PFSK-1 (cell line): Measurements from ENCODE around the gene MYL10.

Source experiments
- FOXP2 ChIP-seq: optimal IDR thresholded peaks from 2 replicates; pipeline ENCODE3; 2011; ENCODE audit warnings: borderline replicate concordance, control low read depth, inconsistent platforms; ENCODE audit not compliant: insufficient read depth; ENCODE audit errors: extremely low read length, extremely low read depth
- POLR2AphosphoS5 ChIP-seq: IDR thresholded peaks from 2 replicates; pipeline ENCODE4 v1.6.1; 2012; ENCODE audit warnings: low read depth, mild to moderate bottlenecking, control low read depth, low read length, moderate library complexity
- SIN3A ChIP-seq: IDR thresholded peaks from 2 replicates; pipeline ENCODE4 v1.6.1; 2012; ENCODE audit warnings: mild to moderate bottlenecking, low read length, moderate library complexity, borderline replicate concordance; ENCODE audit not compliant: insufficient read depth
- TAF1 ChIP-seq: IDR thresholded peaks from 2 replicates; pipeline ENCODE4 v1.6.1; 2012; ENCODE audit warnings: low read length, control low read depth, borderline replicate concordance; ENCODE audit not compliant: insufficient read depth
- TF ChIP-seq, protein P1 (sequence below), 2 experiments: IDR thresholded peaks; 2 replicates each; pipeline versions ENCODE4 v1.6.1 to v1.8.0; 2011 to 2012; ENCODE audit warnings: low read depth in 2 of 2, low read length in 2 of 2, control low read depth in 1 of 2, inconsistent platforms in 1 of 2, mild to moderate bottlenecking in 1 of 2, moderate library complexity in 1 of 2; ENCODE audit not compliant: insufficient read depth in 1 of 2

The MYL10 gene

DNA sequence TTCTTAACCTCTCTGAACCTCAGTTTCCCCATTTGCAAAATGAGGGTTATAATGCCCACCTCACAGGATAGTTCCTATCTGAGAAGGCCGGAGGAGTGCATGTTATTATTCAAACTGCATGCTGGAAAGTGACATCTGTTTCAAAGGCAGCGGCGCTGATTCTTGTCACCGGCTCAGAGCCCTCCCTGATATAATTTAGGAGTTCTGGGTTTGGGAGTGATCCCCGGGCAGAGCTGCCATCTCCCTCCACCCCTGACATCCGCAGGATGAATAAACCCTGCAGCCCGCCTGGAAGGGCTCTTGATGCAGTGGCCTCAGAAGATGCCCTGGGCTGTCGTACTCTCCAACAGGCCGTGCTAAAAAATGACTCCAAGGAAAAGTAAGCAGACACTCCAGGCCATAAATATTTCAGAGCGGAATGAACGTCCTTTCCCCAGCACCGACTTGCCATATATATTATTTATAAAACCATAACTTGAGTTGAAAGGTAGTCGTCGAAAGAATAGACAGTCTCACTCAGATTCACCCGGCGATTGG, 47.0 kb upstream of the MYL10 start:
- TF ChIP-seq, protein P1, sequence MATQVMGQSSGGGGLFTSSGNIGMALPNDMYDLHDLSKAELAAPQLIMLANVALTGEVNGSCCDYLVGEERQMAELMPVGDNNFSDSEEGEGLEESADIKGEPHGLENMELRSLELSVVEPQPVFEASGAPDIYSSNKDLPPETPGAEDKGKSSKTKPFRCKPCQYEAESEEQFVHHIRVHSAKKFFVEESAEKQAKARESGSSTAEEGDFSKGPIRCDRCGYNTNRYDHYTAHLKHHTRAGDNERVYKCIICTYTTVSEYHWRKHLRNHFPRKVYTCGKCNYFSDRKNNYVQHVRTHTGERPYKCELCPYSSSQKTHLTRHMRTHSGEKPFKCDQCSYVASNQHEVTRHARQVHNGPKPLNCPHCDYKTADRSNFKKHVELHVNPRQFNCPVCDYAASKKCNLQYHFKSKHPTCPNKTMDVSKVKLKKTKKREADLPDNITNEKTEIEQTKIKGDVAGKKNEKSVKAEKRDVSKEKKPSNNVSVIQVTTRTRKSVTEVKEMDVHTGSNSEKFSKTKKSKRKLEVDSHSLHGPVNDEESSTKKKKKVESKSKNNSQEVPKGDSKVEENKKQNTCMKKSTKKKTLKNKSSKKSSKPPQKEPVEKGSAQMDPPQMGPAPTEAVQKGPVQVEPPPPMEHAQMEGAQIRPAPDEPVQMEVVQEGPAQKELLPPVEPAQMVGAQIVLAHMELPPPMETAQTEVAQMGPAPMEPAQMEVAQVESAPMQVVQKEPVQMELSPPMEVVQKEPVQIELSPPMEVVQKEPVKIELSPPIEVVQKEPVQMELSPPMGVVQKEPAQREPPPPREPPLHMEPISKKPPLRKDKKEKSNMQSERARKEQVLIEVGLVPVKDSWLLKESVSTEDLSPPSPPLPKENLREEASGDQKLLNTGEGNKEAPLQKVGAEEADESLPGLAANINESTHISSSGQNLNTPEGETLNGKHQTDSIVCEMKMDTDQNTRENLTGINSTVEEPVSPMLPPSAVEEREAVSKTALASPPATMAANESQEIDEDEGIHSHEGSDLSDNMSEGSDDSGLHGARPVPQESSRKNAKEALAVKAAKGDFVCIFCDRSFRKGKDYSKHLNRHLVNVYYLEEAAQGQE (IDR thresholded peaks at IDR 0.05; ENCODE audit: insufficient read depth in 1 of 2, low read depth in 2 of 2, low read length in 2 of 2): no peak
- no peak for TF ChIP-seq SIN3A
- no peak for TF ChIP-seq FOXP2
- TF ChIP-seq TAF1: no peak
- no peak for TF ChIP-seq POLR2AphosphoS5

DNA sequence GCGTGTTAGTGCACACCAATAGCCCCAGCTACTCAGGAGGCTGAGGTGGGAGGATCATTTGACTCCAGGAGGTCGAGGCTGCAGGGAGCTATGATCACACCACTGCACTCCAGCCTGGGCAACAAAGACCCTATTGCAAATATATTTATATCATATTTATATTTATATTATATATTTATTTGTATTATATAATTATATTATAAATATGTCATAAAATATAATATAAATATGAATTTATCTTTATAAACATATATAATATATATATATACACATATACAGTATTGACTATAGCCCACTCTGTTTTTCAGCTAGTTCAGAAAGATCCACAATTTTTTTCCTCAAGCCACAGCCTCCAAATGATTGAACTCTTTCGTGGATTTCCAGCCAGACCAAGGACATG, 45.3 kb upstream of the MYL10 start:
- no peak for TF ChIP-seq SIN3A
- no peak for TF ChIP-seq FOXP2
- TF ChIP-seq POLR2AphosphoS5: no peak
- TF ChIP-seq TAF1: no peak
- TF ChIP-seq, protein P1 (IDR thresholded peaks at IDR 0.05; ENCODE audit: insufficient read depth in 1 of 2, low read depth in 2 of 2, low read length in 2 of 2): no peak

DNA sequence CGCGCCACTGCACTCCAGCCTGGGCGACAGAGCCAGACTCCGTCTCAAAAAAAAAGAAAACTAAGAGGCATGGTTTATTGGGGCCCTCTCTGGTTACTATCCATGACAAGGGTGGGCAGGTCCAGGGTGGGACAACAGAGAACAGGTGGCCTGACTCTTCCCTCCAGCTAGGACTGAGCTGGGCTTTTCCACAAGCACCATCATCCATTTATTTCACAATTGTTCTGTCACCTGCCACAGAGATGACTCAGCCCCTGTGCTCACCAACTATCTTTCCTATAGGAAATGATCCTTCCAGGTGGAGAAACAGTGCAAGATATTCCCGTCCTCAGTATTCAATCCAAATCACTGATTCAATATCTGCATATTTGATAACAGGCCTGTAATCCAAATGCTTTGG, 44.9 kb upstream of the MYL10 start:
- TF ChIP-seq POLR2AphosphoS5 (no peak), SIN3A (no peak), TAF1 (no peak), FOXP2 (no peak)
- TF ChIP-seq, protein P1 (IDR thresholded peaks at IDR 0.05; ENCODE audit: insufficient read depth in 1 of 2, low read depth in 2 of 2, low read length in 2 of 2): no peak

DNA sequence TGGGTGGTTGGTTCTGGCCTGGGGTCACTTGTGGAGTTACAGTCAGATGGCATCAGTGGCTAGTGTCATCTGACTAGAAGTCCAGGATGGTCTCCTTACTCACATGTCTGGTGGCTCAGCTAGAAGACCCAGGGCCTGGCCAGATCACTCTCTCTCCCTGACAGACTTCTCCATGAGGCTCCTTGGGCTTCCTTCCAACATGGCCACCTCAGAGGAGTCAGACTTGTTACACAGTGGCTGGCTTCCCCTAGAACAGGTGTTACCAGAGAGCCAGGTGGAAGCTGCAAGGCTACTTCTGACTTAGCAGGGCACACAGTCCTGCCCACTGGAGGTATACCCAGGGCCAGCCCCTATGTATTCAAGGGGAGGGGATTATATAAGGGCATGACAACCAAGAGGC, 44.2 kb upstream of the MYL10 start:
- TF ChIP-seq SIN3A (no peak), TAF1 (no peak), POLR2AphosphoS5 (no peak), FOXP2 (no peak)
- TF ChIP-seq, protein P1 (IDR thresholded peaks at IDR 0.05; ENCODE audit: insufficient read depth in 1 of 2, low read depth in 2 of 2, low read length in 2 of 2): no peak

DNA sequence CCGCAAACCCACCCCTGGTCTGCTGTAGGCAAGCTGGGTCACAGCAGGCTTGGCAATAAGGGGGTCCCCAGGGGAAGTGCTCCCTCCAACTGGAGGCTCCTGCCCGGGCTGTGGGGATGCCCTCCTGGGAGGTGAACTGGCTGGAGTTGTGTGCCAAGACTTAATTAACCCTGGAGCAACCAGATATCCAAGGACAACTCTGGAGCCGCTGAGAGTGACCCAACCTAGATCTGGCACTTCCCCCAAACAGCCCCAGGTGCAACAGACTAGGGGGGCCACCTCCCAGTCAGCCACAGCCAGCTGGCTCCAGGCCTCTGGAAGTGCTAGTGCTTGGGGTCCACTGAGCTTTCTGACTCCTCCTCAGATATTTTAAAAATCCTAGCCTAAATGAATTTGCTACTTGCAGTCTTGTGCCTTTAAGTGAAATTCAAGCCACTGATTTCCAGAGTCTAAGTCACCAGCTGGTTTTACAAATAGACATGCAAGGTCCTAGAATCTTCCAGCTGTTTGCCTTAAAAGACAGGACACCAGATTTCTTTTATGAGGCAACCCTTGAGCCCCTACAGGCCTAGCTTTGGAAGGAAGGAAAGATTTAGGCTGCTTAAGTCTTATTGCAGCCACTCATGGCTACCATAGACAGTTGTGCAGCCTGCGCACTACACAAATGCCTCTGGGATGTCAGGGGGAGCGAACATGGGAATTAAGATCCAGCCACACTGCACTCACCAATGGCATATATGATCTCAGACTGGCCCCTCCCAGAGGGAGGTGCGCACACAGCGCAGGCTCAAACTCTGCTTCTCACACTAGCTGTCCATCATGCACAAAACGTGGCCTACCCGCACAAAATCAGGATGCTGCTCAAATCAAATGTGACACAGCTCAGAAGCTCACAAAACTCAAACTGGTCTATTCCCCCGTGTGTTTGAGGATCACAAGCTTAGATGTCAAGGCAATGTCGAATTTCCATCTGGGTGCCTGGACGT, 42.6 kb upstream of the MYL10 start:
- TF ChIP-seq TAF1 (no peak), POLR2AphosphoS5 (no peak), SIN3A (no peak), FOXP2 (no peak)
- TF ChIP-seq, protein P1 (IDR thresholded peaks at IDR 0.05; ENCODE audit: insufficient read depth in 1 of 2, low read depth in 2 of 2, low read length in 2 of 2): no peak
